ENCODE measurements around the gene TAPT1.
"Not testable (repeated sequence)": the region's sequence is repeated elsewhere in the genome, so short reads cannot be mapped to it uniquely, and the experiment has no call there.

TAPT1 gene

DNA sequence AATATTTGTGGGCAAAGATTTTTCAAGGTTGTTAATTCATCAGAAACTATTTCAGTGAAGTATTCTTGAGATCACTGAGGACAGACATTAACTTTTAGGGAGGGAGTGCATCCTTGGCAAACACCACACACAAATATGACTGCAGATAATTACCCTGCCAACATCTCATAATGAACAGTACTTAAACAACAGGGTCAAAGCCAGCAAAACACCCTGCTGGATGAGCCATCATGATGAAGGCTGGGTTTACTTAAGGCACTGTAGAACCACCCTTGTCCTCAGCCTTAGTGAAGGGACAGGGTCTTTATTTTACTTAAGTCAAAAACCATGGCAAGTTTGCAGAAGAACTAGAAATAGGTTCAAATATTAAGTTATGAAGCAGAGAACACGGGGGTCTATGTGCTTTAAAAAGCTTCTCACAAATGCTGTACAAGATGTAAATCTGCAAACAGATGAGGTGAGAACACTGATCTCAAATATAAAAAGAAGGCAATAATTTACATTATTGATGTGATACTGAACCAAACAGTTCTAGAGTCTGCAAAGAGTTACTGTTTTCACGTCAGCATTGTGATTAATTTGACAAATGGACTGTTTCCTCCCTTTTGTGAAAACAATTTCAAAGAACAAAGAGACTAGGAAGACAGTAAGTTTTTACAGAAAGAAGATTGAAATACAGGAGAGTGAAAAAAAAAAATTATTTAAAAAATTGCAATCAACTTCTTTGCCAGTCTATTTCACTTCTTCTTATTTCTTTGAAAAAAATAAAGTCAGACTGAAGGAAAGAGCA is 28.2 kb downstream of the TAPT1 start:
- Histone ChIP-seq H3K27me3 (ENCODE audit: insufficient read depth, low read depth) (no peaks in the 10 kb centered on the region), H3K4me1 (ENCODE audit: low read depth, poor library complexity, severe bottlenecking) (peaks cover 12% of the 10 kb centered on the region), H2AFZ (ENCODE audit: low read depth) (no peak overlapping the region), H4K20me1 (ENCODE audit: insufficient read depth) (no peaks in the 10 kb centered on the region), H3K4me3 (IDR thresholded peaks at IDR 0.05; ENCODE audit: insufficient read depth, low read depth, low read length) (no peak overlapping the region), H3K9ac (no peak overlapping the region), H3K27ac (no peak overlapping the region), H3K36me3 (ENCODE audit: insufficient read depth) (no peaks in the 10 kb centered on the region; the same call in 1 of the 2 replicates), H3K4me2 (no peak overlapping the region), H3K79me2 (ENCODE audit: insufficient read depth, low read depth) (no peaks in the 10 kb centered on the region)
- TF ChIP-seq, protein P1, sequence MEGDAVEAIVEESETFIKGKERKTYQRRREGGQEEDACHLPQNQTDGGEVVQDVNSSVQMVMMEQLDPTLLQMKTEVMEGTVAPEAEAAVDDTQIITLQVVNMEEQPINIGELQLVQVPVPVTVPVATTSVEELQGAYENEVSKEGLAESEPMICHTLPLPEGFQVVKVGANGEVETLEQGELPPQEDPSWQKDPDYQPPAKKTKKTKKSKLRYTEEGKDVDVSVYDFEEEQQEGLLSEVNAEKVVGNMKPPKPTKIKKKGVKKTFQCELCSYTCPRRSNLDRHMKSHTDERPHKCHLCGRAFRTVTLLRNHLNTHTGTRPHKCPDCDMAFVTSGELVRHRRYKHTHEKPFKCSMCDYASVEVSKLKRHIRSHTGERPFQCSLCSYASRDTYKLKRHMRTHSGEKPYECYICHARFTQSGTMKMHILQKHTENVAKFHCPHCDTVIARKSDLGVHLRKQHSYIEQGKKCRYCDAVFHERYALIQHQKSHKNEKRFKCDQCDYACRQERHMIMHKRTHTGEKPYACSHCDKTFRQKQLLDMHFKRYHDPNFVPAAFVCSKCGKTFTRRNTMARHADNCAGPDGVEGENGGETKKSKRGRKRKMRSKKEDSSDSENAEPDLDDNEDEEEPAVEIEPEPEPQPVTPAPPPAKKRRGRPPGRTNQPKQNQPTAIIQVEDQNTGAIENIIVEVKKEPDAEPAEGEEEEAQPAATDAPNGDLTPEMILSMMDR (conservative IDR thresholded peaks at IDR 0.05; ENCODE audit: low read depth, low read length): no peak

DNA sequence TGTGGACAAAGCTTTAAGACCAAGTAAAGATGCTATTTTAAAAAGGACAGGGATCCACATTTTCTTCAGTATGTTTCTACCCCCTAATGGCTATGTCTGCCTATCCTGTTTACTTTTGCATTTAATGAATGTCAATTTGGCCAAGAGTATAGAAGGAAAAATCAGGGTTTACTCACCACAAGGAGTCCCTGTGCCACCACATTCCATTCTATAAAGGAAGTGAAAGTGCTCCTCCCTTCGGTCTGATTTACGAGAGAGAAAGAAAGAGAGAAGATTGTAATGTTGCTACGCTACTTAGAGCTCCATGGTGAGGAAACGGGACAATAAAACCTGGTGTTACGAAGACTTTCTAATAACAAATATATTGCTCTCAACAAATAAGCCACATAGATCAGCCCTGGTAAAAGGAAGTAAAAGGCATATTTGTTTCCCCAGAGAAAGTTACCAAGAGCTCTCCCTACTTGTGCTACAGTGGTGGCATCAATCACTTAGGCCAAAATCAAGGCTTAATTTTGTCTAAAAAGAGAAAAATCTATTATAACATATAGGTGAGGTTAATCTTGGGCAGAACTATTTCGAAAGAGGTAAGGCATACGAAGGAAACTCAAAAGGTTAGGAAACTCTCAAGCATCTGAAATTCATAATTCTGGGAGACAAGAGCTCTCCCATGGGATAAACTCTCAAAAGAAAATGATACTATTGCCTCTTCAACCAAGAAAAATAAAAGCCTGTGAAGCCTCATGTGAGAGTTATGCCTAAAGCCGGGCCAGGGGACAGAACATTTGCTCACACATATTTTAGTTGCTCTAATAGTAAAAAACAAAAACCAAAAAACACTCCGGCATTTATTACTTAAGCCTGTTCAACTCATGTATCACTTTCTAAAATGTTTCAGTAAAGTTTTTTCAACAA is 29.5 kb downstream of the TAPT1 start:
- H3K9ac ChIP-seq: no peak overlapping the region
- no peaks in the 10 kb centered on the region; the same call in 1 of the 2 replicates for H3K36me3 ChIP-seq (ENCODE audit: insufficient read depth)

DNA sequence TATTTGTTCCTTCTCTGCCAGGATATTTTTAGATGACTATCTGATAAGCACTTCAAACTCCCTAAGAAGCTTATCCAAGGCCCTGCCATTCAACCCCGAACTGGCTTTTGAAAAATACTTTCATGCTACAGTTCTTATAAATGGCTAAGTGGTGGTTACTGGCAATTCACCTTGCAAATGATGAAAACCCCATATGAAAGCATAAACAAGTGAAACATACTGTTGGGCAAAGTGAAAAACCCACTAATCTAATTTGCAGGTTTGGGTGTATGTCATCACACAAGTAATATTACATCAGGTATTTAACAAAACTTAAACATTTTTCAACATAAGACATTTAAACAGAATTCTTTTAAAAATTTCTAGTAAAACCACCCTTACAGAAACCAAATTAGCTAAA is 31.1 kb downstream of the TAPT1 start:
- H3K4me3 ChIP-seq (IDR thresholded peaks at IDR 0.05; ENCODE audit: insufficient read depth, low read depth, low read length): no peak overlapping the region

More for the DNA sequence above, 29.5 kb downstream of the TAPT1 start:
- Histone ChIP-seq H3K4me2 (no peak overlapping the region), H3K27me3 (ENCODE audit: insufficient read depth, low read depth) (no peaks in the 10 kb centered on the region), H2AFZ (ENCODE audit: low read depth) (no peak overlapping the region), H3K4me1 (ENCODE audit: low read depth, poor library complexity, severe bottlenecking) (peaks cover 12% of the 10 kb centered on the region), H4K20me1 (ENCODE audit: insufficient read depth) (no peaks in the 10 kb centered on the region), H3K4me3 (IDR thresholded peaks at IDR 0.05; ENCODE audit: insufficient read depth, low read depth, low read length) (no peak overlapping the region), H3K79me2 (ENCODE audit: insufficient read depth, low read depth) (no peaks in the 10 kb centered on the region), H3K27ac (no peak overlapping the region)
- TF ChIP-seq, protein P1 (conservative IDR thresholded peaks at IDR 0.05; ENCODE audit: low read depth, low read length): no peak

DNA sequence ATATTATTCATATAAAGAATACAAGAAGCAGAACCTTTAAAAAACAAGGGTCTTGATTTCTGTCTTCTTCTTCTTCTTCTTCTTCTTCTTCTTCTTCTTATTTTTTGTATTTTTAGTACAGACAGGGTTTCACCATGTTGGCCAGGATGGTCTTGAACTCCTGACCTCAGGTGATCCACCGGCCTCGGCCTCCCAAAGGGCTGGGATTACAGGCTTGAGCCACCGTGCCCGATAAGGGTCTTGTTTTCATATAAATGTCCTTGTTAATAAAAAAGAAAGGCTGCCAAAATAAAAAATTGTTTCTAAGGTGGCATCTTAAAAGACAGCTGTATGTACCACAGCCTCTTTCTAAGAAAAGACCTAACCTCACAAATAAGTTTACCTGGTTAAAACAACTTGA is 31.5 kb downstream of the TAPT1 start:
- not testable (repeated sequence) for H3K79me2 ChIP-seq (ENCODE audit: insufficient read depth, low read depth); H4K20me1 ChIP-seq (ENCODE audit: insufficient read depth); H2AFZ ChIP-seq (ENCODE audit: low read depth); H3K27me3 ChIP-seq (ENCODE audit: insufficient read depth, low read depth); H3K4me3 ChIP-seq (IDR thresholded peaks at IDR 0.05; ENCODE audit: insufficient read depth, low read depth, low read length); H3K4me2 ChIP-seq; H3K36me3 ChIP-seq (ENCODE audit: insufficient read depth); H3K27ac ChIP-seq; H3K9ac ChIP-seq
- peaks cover 12% of the 10 kb centered on the region for H3K4me1 ChIP-seq (ENCODE audit: low read depth, poor library complexity, severe bottlenecking)

More for the DNA sequence above, 31.1 kb downstream of the TAPT1 start:
- Histone ChIP-seq H2AFZ (ENCODE audit: low read depth) (no peak overlapping the region), H3K79me2 (ENCODE audit: insufficient read depth, low read depth) (no peaks in the 10 kb centered on the region), H3K27me3 (ENCODE audit: insufficient read depth, low read depth) (no peaks in the 10 kb centered on the region), H3K27ac (no peak overlapping the region), H3K36me3 (ENCODE audit: insufficient read depth) (no peaks in the 10 kb centered on the region; the same call in 1 of the 2 replicates), H3K4me1 (ENCODE audit: low read depth, poor library complexity, severe bottlenecking) (peaks cover 12% of the 10 kb centered on the region), H4K20me1 (ENCODE audit: insufficient read depth) (no peaks in the 10 kb centered on the region), H3K9ac (no peak overlapping the region), H3K4me2 (no peak overlapping the region)
- TF ChIP-seq, protein P1 (conservative IDR thresholded peaks at IDR 0.05; ENCODE audit: low read depth, low read length): no peak
